ENCODE results near the gene TUBG2. TPM values are rescaled to one million over a fixed set of nuclear protein-coding genes. Genes with fewer than 3 reads are reported as not detected.

The TUBG2 gene
- total RNA-seq, 3 donors from 2014 or later: 1.8 to 24.9 (median 6.1) TPM

DNA sequence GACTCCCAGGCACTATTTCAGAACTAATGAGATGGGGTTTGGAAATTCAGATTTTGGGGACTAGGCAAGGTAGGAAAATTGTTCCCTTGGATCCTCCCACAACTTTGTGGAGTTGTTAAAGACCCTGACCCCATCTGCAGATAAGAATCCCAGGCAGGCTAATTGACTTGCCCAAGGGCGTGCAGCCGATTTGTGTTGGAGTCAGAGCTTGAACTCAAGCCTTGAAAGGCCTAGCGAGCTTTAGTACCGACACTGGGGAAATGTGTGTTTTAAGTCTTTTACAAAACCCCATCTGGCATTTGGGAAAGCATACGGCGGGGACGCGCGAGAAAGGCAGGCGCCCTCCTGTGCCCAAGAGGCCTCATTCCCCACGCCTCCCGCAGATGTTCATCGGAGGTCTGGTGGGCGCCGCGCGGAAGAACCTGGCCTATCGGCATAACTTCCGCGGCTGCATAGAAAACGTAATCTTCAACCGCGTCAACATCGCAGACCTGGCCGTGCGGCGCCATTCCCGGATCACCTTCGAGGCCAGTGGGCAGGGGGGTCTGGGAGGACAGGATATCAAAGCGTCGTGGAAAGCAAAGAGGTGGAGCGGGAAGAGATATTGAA is 27.5 kb downstream of the TUBG2 start:
- no peaks in the 10 kb centered on the region for H3K36me3 ChIP-seq (ENCODE audit: low read depth)
- no peak for DNase-seq

DNA sequence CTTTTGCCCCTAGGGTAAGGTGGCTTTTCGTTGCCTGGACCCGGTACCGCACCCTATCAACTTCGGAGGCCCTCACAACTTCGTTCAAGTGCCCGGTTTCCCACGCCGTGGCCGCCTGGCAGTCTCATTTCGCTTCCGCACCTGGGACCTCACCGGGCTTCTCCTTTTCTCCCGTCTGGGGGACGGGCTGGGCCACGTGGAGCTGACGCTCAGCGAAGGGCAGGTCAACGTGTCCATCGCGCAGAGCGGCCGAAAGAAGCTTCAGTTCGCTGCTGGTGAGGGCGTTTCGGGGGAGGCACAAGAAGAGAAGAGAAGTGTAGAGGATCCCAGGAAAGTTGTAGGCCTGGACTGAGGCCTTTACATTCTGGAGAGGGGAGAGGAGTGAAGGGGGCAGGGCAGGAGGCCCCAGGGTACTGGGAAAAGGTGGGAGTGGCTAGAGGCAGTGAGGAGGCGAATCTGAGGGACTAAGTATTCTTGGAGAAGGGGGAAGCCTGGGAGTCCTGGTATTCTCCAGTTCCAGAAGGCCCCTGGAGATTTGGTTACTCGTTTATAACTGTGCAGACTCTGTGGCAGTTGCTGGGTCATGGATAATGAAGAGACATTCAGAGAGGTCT is 28.7 kb downstream of the TUBG2 start:
- TF ChIP-seq, protein P1, sequence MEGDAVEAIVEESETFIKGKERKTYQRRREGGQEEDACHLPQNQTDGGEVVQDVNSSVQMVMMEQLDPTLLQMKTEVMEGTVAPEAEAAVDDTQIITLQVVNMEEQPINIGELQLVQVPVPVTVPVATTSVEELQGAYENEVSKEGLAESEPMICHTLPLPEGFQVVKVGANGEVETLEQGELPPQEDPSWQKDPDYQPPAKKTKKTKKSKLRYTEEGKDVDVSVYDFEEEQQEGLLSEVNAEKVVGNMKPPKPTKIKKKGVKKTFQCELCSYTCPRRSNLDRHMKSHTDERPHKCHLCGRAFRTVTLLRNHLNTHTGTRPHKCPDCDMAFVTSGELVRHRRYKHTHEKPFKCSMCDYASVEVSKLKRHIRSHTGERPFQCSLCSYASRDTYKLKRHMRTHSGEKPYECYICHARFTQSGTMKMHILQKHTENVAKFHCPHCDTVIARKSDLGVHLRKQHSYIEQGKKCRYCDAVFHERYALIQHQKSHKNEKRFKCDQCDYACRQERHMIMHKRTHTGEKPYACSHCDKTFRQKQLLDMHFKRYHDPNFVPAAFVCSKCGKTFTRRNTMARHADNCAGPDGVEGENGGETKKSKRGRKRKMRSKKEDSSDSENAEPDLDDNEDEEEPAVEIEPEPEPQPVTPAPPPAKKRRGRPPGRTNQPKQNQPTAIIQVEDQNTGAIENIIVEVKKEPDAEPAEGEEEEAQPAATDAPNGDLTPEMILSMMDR (IDR thresholded peaks at IDR 0.05): no peak
- ATAC-seq (no peak), DNase-seq (no peak)
- no peaks in the 10 kb centered on the region for H3K36me3 ChIP-seq (ENCODE audit: low read depth)
- peaks cover 17% of the 10 kb centered on the region for H3K4me1 ChIP-seq (ENCODE audit: low read depth)
- intact Hi-C loops (cut with DNase I, micrococcal nuclease): no loop called here
- no peak overlapping the region for H3K4me3 ChIP-seq
- no peaks in the 10 kb centered on the region for H3K9me3 ChIP-seq

More for the DNA sequence above, 27.5 kb downstream of the TUBG2 start:
- no peaks in the 10 kb centered on the region for H3K9me3 ChIP-seq
- intact Hi-C loops (cut with DNase I, micrococcal nuclease): no loop called here
- ATAC-seq: no peak
- H3K4me1 ChIP-seq (ENCODE audit: low read depth): peaks cover 26% of the 10 kb centered on the region
- H3K4me3 ChIP-seq: no peak overlapping the region
- TF ChIP-seq, protein P1 (IDR thresholded peaks at IDR 0.05): no peak

DNA sequence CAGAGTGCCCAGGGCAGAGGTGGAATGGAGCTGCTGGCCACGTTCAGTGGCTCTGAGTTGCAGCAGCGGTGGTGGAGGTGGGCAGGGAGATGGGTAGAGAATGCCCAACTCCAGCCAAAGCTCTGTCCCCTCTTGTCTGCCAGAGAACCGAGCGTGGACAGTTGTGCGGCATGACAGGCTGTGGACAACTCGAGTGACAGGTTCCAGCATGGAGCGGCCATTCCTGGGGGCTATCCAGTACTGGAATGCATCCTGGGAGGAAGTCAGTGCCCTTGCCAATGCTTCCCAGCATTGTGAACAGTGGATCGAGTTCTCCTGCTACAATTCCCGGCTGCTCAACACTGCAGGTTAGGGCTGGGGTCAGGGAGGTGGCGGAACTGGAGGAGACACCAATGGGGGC is 31.5 kb downstream of the TUBG2 start:
- no peak for DNase-seq
- Histone ChIP-seq H3K4me1 (ENCODE audit: low read depth) (no peaks in the 10 kb centered on the region), H3K36me3 (ENCODE audit: low read depth) (no peaks in the 10 kb centered on the region), H3K4me3 (no peak overlapping the region), H3K9me3 (no peaks in the 10 kb centered on the region)
- no peak for ATAC-seq
- intact Hi-C loops (cut with DNase I, micrococcal nuclease): no loop called here
- TF ChIP-seq, protein P1 (IDR thresholded peaks at IDR 0.05): no peak

DNA sequence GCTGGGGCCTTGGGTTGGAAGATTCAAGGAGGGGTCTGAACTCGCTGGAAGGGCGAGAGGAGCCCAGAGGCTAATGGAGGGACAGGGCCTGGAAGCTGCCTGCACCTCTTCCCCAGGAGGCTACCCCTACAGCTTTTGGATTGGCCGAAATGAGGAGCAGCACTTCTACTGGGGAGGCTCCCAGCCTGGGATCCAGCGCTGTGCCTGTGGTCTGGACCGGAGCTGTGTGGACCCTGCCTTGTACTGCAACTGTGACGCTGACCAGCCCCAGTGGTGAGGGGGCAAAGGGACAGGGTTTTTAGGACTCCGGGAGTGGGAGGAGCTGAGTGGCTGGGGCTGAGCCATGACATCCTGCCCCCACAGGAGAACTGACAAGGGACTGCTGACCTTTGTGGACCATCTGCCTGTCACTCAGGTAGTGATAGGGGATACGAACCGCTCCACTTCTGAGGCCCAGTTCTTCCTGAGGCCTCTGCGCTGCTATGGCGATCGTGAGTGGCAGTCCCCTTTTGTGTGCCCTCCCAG is 32.0 kb downstream of the TUBG2 start:
- no peak for ATAC-seq
- DNase-seq: no peak
- Histone ChIP-seq H3K36me3 (ENCODE audit: low read depth) (no peaks in the 10 kb centered on the region), H3K4me3 (no peak overlapping the region), H3K9me3 (no peaks in the 10 kb centered on the region), H3K4me1 (ENCODE audit: low read depth) (no peaks in the 10 kb centered on the region)
- TF ChIP-seq, protein P1 (IDR thresholded peaks at IDR 0.05): no peak
- intact Hi-C loops (cut with DNase I, micrococcal nuclease): no loop called here

DNA sequence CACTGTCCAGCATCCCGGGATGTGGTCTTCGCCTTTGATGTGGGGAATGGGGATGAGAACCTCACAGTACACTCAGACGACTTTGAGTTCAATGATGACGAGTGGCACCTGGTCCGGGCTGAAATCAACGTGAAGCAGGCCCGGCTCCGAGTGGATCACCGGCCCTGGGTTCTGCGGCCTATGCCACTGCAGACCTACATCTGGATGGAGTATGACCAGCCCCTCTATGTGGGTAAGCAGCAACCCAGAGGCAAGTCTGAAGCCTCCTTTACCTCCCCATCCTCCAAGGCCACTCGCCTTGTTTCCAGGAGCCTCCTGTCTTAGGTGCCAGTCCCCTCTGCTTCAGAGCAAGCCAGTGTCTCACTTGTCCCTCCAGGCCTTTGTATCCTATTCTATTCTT is 33.4 kb downstream of the TUBG2 start:
- DNase-seq: no peak
- Histone ChIP-seq H3K36me3 (ENCODE audit: low read depth) (no peaks in the 10 kb centered on the region), H3K4me3 (no peak overlapping the region), H3K4me1 (ENCODE audit: low read depth) (no peaks in the 10 kb centered on the region), H3K9me3 (no peaks in the 10 kb centered on the region)
- ATAC-seq: no peak
- intact Hi-C loops (cut with DNase I, micrococcal nuclease): no loop called here
- TF ChIP-seq, protein P1 (IDR thresholded peaks at IDR 0.05): no peak

Data from mucosa of descending colon (tissue), 3 donors.